Spleen (tissue), 11 donors: ENCODE results near the gene HNRNPUL1. TPM values are rescaled to one million over a fixed set of nuclear protein-coding genes. Genes with fewer than 3 reads are reported as not detected.

Experiments used
- DNase-seq: peaks from one replicate; pipeline ENCODE4 v3.0.0-alpha.2; 2020
- H3K27ac ChIP-seq, 8 donors: fragments of 200-600 bp; sonication (generic) in 7 of 8; 1 replicate in 4 of 8; 2 replicates in 4 of 8; pipeline versions ENCODE4 v1.5.0 to v1.8.0; 2016 to 2021; ENCODE audit warnings: inconsistent platforms in 4 of 8, mild to moderate bottlenecking in 4 of 8, moderate library complexity in 1 of 8
- H3K27me3 ChIP-seq, 7 donors: fragments of 200-600 bp; sonication (generic) in 6 of 7; replicated peaks in 1 of 7; 1 replicate in 4 of 7; 2 replicates in 3 of 7; pipeline versions ENCODE4 v1.5.0 to v1.8.0; 2016 to 2021; ENCODE audit warnings: inconsistent platforms in 3 of 7, mild to moderate bottlenecking in 1 of 7
- H3K36me3 ChIP-seq, 6 donors: fragments of 200-600 bp; sonication (generic) in 5 of 6; 1 replicate in 4 of 6; 2 replicates in 2 of 6; pipeline versions ENCODE4 v1.5.0 to v1.8.0; 2016 to 2021; ENCODE audit warnings: inconsistent platforms in 2 of 6
- H3K4me1 ChIP-seq, 6 donors: fragments of 200-600 bp; sonication (generic) in 5 of 6; 1 replicate in 3 of 6; 2 replicates in 3 of 6; pipeline versions ENCODE4 v1.5.0 to v1.8.0; 2016 to 2021; ENCODE audit warnings: inconsistent platforms in 3 of 6
- H3K4me3 ChIP-seq, 8 donors: fragments of 200-600 bp; sonication (generic) in 7 of 8; 1 replicate in 4 of 8; 2 replicates in 4 of 8; pipeline versions ENCODE4 v1.5.0 to v1.8.0; 2016 to 2021; ENCODE audit warnings: inconsistent platforms in 4 of 8, mild to moderate bottlenecking in 4 of 8, moderate library complexity in 2 of 8
- H3K9me3 ChIP-seq, 8 donors: fragments of 200-600 bp; sonication (generic) in 7 of 8; 1 replicate in 4 of 8; 2 replicates in 4 of 8; pipeline versions ENCODE4 v1.5.0 to v1.8.0; 2016 to 2021; ENCODE audit warnings: inconsistent platforms in 4 of 8
- POLR2A ChIP-seq, 3 donors: fragments of 450-650 bp; IDR thresholded peaks; one replicate each; pipeline ENCODE4 v1.5.1; 2017; ENCODE audit warnings: antibody characterized with exemption in 3 of 3, mild to moderate bottlenecking in 1 of 3
- POLR2AphosphoS5 ChIP-seq, 3 donors: sonication (generic); formaldehyde crosslinking; IDR thresholded peaks; one replicate each; pipeline ENCODE4 v1.5.1; 2017; ENCODE audit warnings: antibody characterized with exemption in 3 of 3
- WGBS, 5 donors: extraction: QIAGEN DNeasy Blood & Tissue Kit in 3 of 5; methylation state at CpG; one replicate each; pipeline versions ENCODE4 v1.1.5 to v1.1.7; 2013 to 2018; 5-methylcytosine and 5-hydroxymethylcytosine counted together
- intact Hi-C: fragments of 100-400 bp; cut with DNase I; formaldehyde crosslinking; loops from one replicate; pipeline ENCODE4 v1.15.0; 2023; ENCODE audit warnings: low total_unique reads
- polyA plus RNA-seq, 3 donors: library from polyadenylated mRNA; stranded (reverse); fragments of 200-250 nt; gene quantifications; one replicate each; pipeline ENCODE4 v1.2.1, GENCODE V29; 2013
- total RNA-seq, 7 donors: library from RNA; depleted of rRNA in 3 of 7; stranded (reverse); fragments of >200 nt in 3 of 7; fragmentation: NEBNext Ultra II Directional in 4 of 7; extraction: Animal tissue kit (Norgen Biotek cat#: 25700) in 4 of 7; gene quantifications; one replicate each; pipeline versions ENCODE4 v1.1.0 to v1.2.1, GENCODE V29; 2016 to 2021
- TF ChIP-seq, protein P1 (sequence below), 11 experiments: fragments of 200-600 bp in 7 of 11; fragments of 450-650 bp in 4 of 11; sonication (generic) in 4 of 11; IDR thresholded peaks in 8 of 11; conservative IDR thresholded peaks in 3 of 11; 1 replicate in 7 of 11; 2 replicates in 4 of 11; pipeline versions ENCODE4 v1.4.0 to v1.8.0; 2016 to 2021; ENCODE audit warnings: antibody characterized with exemption in 11 of 11, inconsistent platforms in 4 of 11, mild to moderate bottlenecking in 1 of 11
- donor health status: healthy with polysubstance abuse.
- donor health status: DM: no; HTN: no; CAD: no; lungs with moderate emphysema.
- donor health status: DM: no; HTN: no; CAD: no.
- donor health status: Bipolar disorder and iron deficiency.
- donor health status: healthy.
- donor health status: DM: no; HTN: no; CAD: no.
- donor health status: DM: yes; HTN: yes; CAD: no.

The HNRNPUL1 gene
- total and polyA plus RNA-seq, 10 donors = 53.9 to 213 (median 164) TPM

DNA sequence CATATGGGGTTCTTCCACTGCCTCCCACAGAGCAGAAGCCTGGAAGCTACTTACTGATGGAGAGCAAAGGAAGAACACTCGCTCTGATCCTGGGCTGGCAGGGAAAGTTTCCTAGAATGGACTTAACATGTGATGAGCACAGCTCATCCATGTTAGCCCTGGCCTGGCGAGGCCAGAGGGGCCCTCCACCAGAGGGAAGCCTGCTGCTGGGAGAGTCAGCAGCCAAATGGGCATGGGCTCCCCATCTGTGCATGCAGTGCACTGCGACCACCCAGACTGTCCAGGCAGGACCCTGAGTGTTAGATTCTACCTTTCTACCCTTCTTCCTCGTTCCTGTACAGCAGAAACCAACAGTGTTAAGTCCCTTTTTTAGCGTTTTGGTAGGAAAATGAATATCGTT is 8.9 kb downstream of the HNRNPUL1 start:
- Histone ChIP-seq H3K4me3 (no peak overlapping the region), H3K27ac (no peak overlapping the region), H3K27me3 (no peaks in the 10 kb centered on the region), H3K36me3 (peaks cover 18 to 100% (median 100%) of the 10 kb centered on the region in 6 donors), H3K9me3 (no peaks in the 10 kb centered on the region), H3K4me1 (peaks cover 0 to 19% (median 4%) of the 10 kb centered on the region in 6 donors)
- TF ChIP-seq POLR2AphosphoS5 (IDR thresholded peaks at IDR 0.05) = peak in 2 of 3 donors; percentile 13 to 53
- TF ChIP-seq POLR2A (IDR thresholded peaks at IDR 0.05) = no peak
- no peak for DNase-seq
- WGBS, 5 donors = 87 to 96% (median 92%) methylated on average over 6 of the region's 6 CpGs
- intact Hi-C loops = no loop called here

DNA sequence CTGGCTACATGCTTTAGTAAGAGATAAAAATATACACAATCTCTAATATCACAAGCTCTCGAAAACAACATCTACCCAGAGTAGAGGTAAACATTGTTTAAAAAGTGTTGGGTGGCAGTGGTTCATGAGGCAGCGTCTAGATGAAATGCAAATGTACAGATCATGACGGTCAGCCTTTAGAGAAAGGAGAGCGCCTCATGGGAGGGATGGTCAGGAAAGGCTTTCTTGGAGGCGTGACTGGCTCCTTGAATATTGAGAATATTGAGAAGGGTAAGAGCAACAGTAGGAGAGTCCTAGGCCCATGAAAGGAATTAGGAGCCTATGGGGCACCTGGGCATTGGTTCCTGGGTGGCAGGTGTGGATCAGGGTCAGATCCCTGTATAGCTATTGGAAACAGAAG is 10.6 kb downstream of the HNRNPUL1 start:
- Histone ChIP-seq H3K27ac (no peak overlapping the region), H3K4me1 (peaks cover 0 to 14% (median 0%) of the 10 kb centered on the region in 6 donors), H3K27me3 (no peaks in the 10 kb centered on the region), H3K36me3 (peaks cover 15 to 100% (median 100%) of the 10 kb centered on the region in 6 donors), H3K4me3 (no peak overlapping the region), H3K9me3 (no peaks in the 10 kb centered on the region)
- no peak for DNase-seq
- WGBS, 5 donors = 94 to 96% (median 95%) methylated on average over 5 of the region's 5 CpGs
- TF ChIP-seq POLR2A (IDR thresholded peaks at IDR 0.05) = no peak
- TF ChIP-seq, protein P1, sequence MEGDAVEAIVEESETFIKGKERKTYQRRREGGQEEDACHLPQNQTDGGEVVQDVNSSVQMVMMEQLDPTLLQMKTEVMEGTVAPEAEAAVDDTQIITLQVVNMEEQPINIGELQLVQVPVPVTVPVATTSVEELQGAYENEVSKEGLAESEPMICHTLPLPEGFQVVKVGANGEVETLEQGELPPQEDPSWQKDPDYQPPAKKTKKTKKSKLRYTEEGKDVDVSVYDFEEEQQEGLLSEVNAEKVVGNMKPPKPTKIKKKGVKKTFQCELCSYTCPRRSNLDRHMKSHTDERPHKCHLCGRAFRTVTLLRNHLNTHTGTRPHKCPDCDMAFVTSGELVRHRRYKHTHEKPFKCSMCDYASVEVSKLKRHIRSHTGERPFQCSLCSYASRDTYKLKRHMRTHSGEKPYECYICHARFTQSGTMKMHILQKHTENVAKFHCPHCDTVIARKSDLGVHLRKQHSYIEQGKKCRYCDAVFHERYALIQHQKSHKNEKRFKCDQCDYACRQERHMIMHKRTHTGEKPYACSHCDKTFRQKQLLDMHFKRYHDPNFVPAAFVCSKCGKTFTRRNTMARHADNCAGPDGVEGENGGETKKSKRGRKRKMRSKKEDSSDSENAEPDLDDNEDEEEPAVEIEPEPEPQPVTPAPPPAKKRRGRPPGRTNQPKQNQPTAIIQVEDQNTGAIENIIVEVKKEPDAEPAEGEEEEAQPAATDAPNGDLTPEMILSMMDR (IDR thresholded peaks at IDR 0.05 in 8 of 11, conservative IDR thresholded peaks at IDR 0.05 in 3 of 11) = no peak
- TF ChIP-seq POLR2AphosphoS5 (IDR thresholded peaks at IDR 0.05) = no peak
- intact Hi-C loops = no loop called here

DNA sequence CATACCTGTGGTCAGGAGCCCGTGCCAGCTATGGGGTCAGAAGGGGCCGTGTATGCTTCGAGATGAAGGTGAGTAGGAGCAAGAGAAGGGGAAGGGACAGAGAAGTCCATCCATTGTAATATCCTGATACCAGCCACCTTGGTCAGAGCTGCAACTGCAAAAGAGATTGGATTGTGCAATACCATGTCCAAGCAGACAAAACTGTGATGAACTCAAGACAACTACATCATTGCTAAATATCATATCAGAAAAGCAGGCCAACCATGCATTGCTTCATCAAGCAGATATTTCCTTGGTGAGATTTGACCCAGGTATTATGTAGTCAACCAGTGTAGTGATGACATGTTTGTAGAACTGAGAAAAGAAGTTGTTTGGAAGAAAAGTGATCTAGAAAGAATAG is 12.1 kb downstream of the HNRNPUL1 start:
- Histone ChIP-seq H3K27ac (peak overlapping the region in 1 of 8 donors; percentile 3), H3K36me3 (peaks cover 11 to 100% (median 100%) of the 10 kb centered on the region in 6 donors), H3K4me3 (no peak overlapping the region), H3K9me3 (no peaks in the 10 kb centered on the region), H3K27me3 (no peaks in the 10 kb centered on the region), H3K4me1 (peaks cover 0 to 10% (median 0%) of the 10 kb centered on the region in 6 donors)
- intact Hi-C loops = no loop called here
- TF ChIP-seq POLR2A (IDR thresholded peaks at IDR 0.05) (no peak), POLR2AphosphoS5 (IDR thresholded peaks at IDR 0.05) (no peak)
- TF ChIP-seq, protein P1 (IDR thresholded peaks at IDR 0.05 in 8 of 11, conservative IDR thresholded peaks at IDR 0.05 in 3 of 11) = no peak
- 59 to 88% (median 84%) methylated on average over 3 of the region's 3 CpGs for WGBS, 5 donors
- no peak for DNase-seq

DNA sequence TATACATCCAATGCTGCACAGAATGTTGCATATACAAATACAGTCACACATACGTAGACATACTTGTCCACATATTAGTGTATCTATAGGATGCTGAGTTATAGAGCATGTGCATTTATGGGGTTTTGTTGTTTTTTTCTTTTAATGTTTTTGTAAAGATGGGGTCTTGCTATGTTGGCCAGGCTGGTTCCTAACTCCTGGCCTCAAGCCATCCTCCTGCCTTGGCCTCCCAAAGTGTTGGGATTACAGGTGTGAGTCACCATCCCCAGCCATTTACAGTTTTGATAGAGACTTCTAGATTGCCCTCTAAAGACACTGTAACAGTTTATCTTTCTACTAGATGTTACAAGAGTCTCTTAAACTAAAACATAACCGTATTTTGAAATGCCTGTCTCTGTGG is 14.3 kb downstream of the HNRNPUL1 start:
- Histone ChIP-seq H3K4me3 (no peak overlapping the region), H3K4me1 (peaks cover 0 to 10% (median 0%) of the 10 kb centered on the region in 6 donors), H3K36me3 (peaks cover 15 to 100% (median 98%) of the 10 kb centered on the region in 6 donors), H3K27ac (no peak overlapping the region), H3K27me3 (no peaks in the 10 kb centered on the region), H3K9me3 (no peaks in the 10 kb centered on the region)
- TF ChIP-seq POLR2AphosphoS5 (IDR thresholded peaks at IDR 0.05) = no peak
- TF ChIP-seq, protein P1 (IDR thresholded peaks at IDR 0.05 in 8 of 11, conservative IDR thresholded peaks at IDR 0.05 in 3 of 11) = no peak
- no peak for TF ChIP-seq POLR2A (IDR thresholded peaks at IDR 0.05)
- intact Hi-C loops = no loop called here
- no peak for DNase-seq
- 93 to 100% (median 95%) methylated on average over 2 of the region's 2 CpGs for WGBS, 5 donors
